Fibroblast of skin of abdomen (primary cell): Measurements from ENCODE around the gene LRRC38.
"Not testable (repeated sequence)": the region's sequence is repeated elsewhere in the genome, so short reads cannot be mapped to it uniquely, and the experiment has no call there.

Source experiments
- DNase-seq: peaks from one replicate; pipeline ENCODE4 v3.0.0-alpha.2; 2013

LRRC38 gene

DNA sequence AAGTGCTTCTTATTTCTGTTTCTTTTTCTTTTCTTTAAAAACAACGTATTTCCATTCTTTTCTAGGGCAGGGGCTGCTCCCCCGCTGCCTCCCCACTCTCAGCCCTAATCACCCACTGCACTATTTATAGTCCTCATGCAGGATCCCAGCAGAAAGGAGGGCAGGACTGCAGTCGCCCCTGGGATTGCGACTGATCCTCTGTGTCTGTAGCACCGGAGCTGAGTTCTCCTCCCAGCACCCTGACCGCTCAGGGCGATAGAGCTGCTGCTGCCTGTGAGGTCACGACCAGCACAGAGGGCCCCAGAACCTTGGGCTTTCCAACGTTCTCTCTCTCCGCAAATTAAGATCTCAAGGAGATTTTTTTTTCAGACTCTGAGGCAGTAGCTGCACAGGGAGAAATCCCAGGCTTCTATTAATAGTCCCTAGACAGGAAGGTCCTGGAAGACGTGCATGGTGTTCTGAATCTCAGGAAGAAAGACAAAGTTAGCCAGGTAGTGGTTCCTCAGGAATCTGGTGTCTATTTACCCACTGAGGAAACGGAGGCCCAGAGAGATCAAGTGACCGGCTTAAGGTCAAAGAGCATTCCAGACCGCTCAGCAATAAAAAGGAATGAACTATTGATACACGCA, 56.8 kb downstream of the LRRC38 start:
- DNase-seq, result no peak

DNA sequence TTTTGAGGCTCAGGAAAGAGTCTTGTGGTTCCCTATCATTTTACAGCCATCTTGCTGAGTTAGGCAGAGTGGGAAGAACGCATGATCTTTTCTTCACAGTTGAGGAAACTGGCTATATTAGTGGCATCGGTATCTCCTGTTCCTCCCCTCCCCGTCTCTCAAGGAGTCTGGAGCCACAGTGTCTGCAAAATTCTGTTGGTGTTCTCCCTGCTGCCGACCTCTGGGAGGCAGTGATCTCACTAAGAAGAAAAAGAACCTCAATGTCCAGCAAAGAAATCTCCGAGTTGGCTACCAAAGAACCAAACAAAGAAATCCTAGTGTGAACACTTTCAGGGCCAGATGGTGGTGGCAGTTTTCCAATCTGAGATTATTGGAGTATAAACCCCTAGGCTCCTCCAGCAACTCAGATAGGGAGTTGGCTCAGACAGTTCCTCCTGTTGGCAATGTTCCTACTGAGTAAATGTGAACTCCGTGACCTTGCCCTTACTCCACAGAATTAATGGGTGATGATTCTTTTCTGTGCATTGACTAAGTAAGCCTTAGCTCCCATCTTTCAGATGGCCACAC, 62.3 kb downstream of the LRRC38 start:
- DNase-seq, result no peak

DNA sequence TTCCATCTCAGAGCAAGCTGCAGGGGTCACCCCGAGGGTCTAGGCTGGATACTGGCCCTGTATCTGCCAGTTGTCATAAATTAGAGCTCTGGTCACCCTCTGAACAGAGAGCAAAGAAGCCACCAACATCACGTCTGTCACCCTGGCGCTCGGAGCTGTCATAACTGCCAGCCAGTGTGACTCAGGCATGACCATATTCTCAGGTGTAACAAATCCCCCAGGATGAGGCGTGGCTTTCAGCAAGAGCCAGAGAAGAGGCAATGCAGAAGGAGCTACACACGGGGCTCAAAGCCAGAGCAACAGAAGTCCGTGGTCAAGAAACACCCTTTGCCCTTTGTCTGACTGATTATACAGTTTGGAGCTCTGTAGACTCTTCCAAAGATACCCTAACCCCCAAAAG, 63.6 kb downstream of the LRRC38 start:
- DNase-seq, result no peak

DNA sequence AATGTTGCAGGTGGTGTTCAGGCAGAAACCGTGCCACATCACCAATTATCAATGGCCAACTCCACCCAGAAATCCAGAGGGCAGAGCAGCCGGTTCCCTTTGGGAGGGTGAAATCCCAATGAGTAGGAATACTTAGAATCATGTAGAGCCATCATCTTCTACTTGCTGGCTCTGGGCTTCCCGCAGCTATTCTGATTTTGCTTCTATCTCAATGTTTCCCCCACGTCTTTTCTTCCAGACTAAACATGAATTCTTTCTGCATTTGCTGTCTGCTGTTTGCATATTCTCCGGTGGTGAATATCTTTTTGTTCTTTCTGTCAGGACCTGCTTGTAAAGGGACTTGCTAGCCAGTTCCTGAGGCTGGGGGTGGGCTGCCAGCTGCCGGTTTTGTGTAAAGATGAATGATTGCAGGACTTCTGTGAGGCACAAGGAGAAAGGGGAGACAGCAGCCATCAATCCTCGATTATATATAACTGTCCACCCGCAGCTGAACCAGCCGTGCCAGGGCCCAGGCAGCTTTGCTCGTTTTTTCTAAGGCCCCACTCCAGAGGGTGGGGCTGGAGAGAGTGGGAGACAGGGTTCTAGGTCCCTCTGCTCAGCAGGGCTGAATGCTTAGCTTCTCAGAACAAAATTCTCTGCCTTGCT, 70.3 kb downstream of the LRRC38 start:
- no peak for DNase-seq

DNA sequence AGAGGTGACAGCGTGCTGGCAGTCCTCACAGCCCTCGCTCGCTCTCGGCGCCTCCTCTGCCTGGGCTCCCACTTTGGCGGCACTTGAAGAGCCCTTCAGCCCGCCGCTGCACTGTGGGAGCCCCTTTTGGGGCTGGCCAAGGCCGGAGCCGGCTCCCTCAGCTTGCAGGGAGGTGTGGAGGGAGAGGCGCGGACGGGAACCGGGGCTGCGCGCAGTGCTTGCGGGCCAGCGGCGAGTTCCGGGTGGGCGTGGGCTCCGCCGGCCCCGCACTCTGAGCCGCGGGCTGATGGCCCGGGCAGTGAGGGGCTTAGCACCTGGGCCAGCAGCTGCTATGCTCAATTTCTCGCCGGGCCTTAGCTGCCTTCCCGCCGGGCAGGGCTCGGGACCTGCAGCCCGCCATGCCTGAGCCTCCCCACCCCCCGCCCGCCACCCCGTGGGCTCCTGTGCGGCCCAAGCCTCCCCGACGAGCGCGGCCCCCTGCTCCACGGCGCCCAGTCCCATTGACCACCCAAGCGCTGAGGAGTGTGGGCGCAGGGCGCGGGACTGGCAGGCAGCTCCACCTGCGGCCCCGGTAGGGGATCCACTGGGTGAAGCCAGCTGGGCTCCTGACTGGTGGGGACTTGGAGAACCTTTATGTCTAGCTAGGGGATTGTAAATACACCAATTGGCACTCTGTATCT, 74.6 kb downstream of the LRRC38 start:
- DNase-seq, result not testable (repeated sequence)

DNA sequence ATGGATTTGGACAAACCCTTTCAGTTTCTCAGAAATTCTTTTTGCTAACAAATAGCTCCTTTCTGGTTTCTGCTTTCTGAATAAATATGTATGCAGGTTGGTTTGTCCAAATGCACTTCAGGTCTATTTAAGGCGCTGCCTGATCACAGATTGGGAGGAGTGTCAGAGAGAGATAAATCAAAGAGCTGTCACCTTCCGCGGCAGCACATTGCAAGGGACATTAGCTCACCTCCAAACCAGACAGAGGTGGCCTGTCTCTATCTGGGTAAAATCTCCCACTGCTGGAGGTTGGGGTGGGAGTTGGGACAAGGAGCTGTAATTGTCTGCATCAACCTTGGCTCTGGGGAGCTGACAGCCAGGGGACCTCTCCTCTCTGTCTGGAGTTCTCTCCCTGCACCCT, 78.3 kb downstream of the LRRC38 start:
- no peak for DNase-seq

DNA sequence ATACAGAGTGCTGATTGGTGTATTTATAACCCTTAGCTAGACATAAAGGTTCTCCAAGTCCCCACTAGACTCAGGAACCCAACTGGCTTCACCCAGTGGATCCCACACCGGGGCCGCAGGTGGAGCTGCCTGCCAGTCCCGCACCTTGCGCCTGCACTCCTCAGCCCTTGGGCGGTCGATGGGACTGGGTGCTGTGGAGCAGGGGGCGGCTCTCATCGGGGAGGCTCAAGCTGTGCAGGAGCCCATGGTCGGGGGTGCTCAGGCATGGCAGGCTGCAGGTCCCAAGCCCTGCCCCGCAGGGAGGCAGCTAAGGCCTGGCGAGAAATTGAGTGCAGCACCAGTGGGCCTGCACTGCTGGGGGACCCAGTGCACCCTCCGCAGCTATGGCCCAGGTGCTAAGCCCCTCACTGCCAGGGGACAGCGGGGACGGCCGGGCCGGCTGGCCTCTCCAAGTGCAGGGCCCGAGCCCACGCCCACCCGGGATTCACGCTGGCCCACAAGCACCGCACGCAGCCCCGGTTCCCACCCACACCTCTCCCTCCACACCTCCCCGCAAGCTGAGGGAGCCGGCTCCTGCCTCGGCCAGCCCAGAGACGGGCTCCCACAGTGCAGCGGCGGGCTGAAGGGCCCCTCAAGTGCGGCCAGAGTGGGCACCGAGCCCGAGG, 80.0 kb downstream of the LRRC38 start:
- DNase-seq, result not testable (repeated sequence)

DNA sequence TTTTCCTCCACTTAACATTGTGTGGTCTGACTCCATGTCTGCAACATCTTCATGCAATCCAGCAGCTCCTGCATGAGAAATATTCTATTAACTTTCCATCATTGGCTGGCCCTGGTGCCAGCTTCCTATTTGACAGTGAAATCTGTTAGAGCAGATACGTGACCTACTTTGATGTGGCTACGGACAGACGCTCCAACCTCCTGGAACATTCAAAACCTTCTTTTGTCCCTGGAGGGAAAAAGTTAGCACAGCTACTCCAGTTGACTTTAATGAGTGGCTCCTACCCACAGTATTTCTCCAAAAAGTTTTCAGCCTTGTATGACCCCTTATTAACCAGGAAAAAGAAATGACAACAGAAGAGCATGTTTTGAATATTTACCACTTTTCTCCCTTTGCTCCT, 81.6 kb downstream of the LRRC38 start:
- DNase-seq, result no peak

DNA sequence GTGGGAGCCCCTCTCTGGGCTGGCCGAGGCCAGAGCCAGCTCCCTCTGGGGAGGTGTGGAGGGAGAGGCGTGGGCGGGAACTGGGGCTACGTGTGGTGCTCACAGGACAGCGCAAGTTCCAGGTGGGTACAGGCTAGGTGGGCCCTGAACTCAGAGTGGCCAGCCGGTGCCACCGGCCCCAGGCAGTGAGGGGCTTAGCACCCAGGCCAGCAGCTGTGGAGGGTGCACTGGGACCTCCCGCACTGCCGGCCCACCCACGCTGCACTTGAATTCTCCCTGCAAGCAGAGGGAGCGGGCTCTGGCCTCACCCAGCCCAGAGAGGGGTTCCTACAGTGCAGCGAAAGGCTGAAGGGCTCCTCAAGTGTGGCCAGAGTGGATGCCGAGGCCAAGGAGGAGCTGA, 83.3 kb downstream of the LRRC38 start:
- DNase-seq, result no peak
